ENCODE measurements around the gene EFNA5.

EFNA5 gene

DNA sequence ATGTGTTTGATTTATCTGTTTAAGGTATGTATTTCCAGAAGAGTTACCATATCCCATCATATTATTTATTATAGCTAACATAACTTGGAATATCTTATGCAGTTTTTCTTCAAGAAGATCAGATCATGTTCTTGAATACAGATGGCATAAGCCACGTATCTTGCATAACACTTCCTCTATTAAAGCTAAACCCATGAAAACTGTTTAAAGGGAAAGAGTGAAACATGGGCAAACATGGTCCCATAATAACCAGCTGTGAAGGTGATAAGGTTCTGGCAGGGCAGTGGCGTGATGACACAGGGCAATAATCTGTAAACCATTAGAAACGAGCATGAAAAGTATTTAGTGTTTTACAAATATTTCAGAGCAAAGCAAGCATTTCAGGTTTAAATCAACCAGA, 34.2 kb downstream of the EFNA5 start:
- no peak for DNase-seq

DNA sequence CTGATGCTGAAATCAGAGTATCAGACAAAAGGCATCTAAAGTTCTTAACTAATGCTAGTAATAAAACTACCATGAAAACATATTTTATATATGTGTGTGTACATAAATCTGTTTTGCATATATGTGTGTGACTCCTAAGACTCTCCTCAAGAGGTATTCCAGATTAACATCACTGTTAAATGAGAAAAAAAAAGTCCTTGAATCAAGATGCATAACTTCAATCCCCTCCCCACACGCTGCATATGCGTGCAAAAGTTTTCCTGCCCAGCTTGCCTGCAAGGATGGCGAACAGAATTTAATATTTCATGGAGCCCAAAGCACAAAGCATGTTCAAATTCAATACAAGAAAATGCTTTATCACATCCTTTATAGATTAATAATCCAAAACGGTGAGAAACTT, 34.7 kb downstream of the EFNA5 start:
- DNase-seq: no peak

DNA sequence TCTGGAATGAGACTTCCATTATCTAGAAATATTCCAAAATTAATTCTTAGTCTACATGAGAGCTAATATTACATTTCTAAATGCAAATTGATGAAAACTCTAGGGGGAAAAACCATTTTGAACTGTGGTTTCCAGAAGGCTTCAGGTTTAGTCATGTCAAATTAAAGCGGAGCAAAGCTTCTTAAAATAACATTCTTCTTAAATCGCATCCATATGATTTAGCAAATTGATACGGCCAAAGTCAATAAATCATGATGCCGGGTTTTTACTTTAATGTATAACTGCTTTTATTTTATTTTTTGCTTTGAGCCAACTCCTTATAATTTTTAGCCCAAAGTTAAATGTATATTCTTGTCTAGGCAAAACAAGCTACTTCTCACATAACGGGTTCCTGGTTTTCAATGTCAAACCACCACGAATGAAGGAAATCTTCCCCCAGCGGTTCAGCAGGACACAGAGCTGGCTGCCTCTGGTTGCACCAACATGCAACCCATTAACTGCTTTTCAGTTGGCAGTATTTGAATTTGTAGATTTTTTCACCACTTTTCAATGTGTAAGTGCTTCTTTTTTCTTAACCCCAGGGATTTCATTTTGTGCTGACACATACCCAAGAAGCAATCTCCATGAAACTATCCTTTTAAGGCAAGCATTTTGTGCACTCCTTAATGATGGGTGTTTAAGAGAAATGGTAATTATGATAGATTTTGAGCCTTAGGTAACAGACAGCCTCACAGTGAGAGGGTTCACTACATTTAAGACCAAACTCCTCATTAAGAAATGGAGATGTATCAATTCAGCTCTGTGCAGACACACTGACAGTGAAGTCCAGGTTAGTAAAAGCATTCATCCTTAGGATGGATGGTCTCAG, 35.5 kb downstream of the EFNA5 start:
- DNase-seq: no peak

DNA sequence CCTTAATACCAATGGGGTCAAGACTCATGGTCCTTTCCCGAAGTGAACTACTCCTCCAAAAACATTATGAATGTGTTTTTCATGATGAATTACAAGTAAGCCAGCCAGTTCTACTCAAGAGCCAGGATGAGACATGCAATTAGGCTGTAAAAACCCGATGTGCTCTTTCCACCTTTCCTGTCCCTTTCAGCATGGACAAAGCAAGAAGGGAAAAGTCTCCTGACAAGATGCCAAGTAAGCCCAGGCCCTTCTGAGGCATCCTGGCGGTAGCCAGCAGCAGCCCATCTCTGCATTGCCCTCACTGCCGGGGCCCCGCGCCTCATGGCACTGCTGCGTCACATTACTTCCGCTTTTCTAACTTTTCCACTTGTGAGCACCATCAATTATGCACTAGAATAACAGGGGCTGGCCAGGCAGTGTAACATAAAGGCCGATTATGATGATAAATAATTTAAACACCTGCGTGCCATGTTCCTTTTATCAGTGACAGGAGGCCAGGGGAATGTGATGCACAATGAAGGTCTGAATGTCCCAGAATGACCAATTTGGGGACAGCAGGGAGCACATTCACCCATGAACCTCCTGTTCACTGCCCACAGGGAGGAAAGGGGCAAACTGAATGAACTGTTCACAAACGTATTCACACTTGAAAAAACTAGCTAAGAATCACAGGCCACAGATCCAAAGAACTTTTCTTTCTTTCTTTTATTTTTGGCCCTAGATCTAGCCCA, 37.4 kb downstream of the EFNA5 start:
- DNase-seq: no peak

DNA sequence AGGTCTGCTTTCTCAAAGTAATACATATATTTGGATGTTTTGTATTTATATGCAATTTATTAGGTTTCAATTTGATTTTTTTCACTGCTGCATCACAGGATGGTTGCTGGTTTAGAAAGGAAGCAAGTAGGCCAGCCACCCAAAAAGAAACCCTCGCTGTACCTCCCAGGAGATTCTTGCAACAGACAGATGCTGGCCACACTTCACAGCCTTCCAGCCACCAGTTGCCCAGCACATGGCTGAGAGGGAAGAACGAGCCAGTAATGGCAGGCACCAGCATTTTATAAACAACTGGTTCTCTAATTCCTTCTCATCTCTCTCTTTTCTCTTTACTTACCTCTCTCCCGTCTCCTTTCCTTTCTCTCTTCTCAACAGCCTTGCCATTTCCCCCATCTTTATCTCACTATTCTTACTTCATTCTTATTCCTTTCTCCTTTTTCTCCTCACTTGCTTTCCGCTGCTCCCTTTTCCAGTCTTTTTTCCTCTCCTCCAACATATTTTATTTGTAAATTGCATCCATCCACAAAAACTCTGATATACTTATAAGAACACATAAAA, 38.9 kb downstream of the EFNA5 start:
- no peak for DNase-seq

DNA sequence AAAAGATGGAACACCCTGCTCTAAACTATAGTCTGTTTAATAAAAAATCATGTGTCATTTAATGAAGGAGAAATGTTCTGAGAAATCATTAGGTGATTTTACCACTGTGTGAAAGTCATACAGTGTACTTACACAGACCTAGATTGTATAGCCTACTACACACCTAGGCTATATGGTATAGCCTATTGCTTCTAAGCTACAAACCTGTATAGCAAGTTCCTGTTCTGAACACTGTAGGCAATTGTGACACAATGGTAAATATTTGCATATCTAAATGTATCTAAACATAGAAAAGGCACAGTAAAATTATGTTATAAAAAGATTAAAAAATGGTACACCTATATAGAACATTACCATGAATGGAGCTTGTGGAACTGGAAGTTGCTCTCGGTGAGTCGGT, 40.6 kb downstream of the EFNA5 start:
- DNase-seq: no peak

DNA sequence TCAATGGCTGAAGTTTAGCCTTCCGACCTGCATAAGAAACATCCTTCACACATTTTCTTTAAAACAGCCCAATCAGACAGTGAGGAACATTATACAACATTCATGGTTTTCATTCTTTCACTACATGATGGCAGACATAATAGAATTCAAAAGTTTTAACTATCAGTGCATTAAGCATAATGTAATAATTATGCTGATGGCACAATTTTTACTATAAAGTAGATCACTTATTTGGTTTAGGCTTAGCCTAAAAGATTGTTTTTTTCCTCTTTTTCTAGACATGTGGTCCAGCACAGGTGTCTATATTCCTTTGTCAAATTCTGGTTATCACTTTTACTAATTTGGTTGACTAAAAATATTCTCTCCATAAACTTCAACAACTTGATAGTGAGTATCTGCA, 46.5 kb downstream of the EFNA5 start:
- no peak for DNase-seq

DNA sequence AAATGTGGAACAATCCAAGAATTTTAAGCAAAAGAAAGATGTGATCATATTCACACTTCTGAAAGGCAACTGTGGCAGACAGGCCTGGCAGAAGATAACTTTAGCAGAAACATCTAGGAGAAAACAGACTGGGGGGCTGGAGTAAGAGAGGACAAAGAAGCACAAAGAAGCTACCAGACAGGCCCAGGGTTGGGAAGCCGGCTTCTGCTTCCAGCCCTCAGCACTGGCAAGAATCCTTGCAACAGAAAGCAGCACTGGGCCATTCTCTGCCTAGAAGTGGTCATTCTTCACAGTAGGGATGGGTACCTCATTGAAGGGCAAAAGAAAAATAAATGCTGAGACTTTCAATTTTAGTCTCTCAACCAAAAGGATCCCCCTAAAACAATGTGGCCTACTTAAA, 49.6 kb downstream of the EFNA5 start:
- DNase-seq: no peak

DNA sequence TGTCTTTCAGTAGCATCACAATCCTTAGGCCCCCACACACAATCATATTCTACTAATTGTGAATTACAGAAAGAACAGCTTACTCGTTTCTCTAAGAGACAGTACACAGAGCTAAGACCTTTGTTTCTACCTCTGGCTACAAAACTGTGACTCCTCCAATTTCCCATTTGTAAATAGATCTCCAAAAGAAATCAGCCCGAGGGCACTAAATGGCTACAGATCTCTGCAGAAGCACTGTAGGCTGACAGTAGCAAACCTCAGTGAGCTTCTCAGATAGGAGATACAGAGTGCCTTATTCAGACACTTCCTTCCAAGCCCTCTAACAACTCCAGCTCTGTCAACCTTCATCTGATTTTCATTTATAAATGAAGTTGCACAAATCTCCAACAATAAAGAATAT, 51.0 kb downstream of the EFNA5 start:
- no peak for DNase-seq

DNA sequence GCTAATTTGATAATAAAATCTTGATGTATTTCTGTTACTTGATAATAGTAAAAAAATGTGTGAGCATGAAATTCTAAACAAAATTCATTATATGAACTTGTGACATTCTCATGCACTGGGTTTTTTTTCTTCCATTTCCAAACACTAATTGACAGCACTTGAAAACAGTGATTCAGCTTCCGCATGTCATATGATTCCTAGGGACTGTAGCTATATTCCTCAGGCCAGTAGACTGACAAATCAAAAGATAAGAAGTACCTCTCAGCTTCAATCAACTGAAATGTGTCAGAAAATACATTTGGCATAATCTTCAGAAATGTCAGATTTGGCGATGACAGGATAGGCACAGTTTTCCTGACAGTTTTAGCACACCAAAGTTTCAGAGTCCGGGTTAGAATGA, 52.5 kb downstream of the EFNA5 start:
- DNase-seq: no peak

DNA sequence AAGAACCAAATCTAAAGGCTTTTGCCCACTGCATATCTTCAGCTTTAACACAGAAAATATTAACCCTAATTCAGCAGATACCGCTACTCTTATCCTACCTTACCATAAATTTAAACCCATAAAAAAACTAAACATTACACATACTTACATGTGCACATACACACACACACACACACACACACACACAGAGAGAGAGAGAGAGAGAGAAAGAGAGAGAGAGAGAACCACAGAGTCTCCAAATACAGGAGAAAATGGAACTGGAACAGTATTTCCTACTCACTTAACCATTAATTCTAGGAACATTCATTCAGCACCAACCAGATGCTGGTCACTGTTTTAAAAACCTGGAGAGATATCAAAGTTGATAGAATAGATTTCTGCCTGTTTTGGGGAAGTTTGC, 53.7 kb downstream of the EFNA5 start:
- no peak for DNase-seq

DNA sequence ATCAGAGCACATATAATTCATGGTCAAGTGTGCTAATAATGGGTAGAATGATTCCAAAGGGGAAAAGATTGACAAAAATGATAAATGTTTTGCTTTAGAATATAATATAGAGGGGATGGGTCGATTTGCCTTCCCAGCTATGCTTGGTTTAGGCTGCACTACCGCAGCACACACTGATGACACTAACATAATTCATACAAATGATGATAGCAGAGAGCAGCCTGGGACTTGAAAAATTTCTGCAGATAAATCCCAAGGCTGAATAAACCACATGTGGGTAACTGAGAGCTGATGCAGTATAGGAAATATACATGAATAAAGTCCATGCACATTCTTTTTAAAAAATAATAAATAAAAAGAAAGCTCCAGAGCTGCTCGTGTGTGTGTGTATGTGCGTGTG, 54.5 kb downstream of the EFNA5 start:
- DNase-seq: no peak

DNA sequence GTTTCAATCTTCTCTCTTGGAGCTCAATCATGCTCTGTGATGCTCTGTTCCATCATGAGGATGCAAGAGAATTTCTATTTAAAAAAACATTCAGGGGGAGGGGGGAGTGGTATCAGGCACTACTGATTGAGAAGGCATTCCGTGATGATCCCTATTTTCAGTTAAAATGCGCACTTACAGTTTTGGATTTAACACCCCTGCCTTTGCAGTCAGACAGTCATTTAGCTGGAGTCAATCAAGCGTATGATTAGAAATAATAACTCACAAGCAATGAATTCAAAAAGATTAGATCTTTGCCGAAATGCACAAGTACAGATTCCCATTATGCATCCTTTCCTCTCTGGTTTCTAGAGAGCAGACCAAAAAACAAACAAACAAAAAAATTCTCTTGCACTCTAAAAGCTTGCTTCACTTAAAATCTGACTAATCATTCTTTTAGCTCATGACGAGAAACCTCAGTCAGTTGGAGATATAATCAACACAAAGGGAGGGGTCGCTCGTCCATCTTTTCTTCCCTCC, 55.4 kb downstream of the EFNA5 start:
- DNase-seq: no peak

DNA sequence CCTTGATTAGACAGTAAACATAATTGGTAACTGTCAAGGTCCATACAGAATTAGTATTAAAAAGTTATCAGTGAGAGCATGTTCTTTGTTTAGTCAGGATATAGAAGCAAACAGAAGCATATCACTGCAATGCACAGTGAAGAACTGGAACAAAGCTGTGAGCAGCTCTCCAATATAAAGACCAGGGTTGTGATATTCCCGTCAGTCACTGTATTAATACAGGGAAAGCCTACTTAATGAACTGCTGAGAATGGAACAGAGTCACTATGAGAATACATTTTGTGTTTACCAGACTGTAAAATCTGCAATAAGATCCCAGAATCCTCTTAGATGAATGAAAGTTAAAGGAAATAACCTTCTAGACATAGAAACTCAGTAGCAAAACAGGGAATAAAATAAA, 58.2 kb downstream of the EFNA5 start:
- DNase-seq: no peak

DNA sequence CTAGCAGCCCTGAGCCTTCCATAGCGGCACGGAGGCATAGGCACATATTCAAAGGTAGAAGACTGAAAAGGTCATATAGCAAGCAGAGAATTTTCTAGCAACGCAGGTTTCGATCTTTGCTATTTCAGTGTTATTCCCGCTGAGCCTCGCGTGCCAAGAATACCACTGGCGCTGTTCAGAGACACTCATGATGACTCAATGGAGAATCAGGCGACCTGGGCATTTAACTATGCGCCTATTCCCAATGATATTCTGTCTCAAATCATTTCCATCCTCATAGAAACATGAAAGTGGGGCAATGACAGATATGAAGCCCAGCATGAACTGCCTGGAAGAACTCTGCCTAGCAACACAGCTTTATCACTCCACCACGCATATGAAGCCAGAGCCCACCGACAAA, 59.9 kb downstream of the EFNA5 start:
- DNase-seq: no peak

DNA sequence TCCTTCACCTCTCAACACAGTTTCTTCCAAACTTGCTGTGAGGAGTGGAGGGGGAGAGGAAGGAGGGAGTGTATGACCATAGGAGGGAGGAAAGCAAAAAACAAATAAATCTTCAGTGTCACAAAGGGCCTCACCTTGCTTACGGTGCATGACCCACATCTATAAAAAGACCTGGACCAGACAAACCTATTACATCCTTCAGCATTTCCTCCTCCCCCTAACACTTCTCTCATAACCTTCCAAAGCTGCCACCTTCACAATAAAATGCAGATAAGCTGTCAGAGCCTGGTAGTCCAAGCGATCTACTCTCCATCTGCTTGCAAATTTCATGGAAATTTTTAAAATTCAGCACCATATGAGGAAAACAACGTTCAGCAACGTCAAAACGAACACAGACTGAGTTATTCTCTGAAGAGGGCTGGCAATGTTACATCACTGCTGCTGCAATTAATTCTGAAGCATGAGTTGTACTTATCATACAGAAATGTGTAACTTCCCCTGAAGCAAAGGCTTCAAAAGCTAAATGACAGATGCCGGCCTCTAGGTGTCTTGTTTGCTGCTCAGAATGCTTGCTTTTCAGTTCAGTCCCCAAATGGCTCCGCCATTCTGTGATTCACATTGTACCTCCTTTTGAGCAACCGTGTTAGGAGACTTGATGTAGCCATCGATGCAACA, 62.9 kb downstream of the EFNA5 start:
- no peak for DNase-seq

DNA sequence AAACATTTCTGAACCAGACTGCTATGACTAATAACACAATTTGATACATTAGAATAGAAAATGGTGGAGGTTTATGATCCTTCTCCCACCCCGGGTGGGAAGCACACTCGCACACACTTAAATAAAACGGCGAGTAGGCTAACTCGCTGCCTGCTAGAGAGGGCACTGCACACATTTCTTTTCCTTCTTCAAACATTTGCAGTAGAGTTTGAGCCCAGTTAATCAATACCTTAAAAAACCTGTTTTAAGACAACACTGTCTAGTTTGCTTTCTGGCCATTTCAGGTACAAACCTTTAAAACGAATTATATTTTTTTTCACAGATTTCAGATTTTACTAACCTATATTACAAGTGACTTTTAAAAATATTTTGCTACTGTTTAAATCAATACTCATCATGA, 63.5 kb downstream of the EFNA5 start:
- no peak for DNase-seq

DNA sequence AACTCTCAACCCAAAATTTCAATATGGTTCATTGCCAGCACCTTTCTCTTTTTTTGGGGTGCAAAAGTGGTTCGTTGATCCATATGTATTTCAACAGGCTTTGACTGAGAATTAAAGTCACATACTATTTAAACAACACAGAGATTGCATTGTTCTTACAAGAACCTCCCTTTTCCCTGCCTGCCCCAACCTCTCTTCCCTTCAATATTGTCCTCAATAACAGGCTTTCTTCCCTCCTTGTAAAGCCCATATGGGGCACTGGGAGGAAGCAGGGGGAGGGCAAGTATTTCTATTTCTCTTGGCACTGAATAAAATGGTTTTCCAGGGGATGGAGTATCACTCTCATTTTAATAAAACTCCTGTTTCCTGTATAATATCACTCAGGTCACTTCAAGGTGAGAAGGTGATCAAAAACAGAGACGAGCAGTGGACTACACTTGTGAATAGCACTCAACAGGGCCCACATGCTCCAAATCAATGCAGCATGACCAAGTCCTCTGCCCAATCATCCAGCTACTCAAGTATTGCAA, 65.1 kb downstream of the EFNA5 start:
- no peak for DNase-seq

DNA sequence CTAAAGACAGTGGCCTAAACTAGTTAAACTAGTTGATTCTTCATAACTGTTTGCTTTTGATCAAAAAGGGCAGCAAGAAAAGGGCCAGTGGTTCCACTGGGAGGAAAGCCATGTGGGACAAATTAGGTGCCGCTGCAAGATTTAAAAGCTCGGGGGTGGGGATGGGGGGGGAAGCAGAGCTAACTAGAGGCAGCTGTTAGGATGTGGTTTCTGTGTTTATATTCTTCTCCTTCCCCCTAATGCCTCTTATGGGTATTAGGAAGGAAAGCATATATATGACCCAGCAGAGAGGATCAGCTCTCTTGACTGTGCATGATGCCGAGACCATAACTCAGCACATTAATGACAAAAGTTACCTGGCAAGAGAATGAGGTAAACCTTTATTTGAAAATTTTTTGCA, 65.7 kb downstream of the EFNA5 start:
- no peak for DNase-seq

DNA sequence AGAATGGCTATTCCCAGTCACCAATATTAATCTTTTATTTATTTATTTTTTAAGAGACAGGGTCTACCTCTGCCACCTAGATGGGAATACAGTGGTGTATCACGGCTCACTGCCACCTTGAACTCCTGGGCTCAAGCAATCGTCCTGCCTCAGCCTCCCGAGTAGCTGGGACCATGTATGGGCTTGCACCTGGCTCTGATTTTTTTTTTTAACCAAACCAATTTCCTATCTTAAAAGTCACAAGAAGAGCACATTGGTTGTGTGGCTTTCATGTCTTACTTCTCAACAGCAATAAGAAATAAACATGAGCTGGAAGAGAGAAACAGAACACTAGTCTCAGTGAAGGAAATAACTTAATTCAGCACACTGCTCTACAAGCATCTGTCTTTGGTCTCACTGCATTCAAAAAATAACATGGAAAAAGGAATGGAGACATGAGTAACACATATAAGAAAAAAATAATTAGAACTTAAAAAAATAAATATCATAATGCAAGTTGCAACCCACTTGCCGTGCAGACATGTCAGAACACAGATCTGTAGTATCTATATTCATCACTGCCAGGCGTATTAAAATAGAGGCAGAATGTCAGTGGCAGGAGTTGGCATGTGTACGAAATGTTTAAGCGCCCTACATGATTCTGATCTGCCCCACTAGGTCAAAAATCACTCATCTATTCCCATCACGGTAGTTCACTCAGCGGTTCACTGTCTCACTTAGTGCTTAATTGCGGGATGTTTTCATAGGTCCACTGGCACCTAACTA, 66.4 kb downstream of the EFNA5 start:
- no peak for DNase-seq

DNA sequence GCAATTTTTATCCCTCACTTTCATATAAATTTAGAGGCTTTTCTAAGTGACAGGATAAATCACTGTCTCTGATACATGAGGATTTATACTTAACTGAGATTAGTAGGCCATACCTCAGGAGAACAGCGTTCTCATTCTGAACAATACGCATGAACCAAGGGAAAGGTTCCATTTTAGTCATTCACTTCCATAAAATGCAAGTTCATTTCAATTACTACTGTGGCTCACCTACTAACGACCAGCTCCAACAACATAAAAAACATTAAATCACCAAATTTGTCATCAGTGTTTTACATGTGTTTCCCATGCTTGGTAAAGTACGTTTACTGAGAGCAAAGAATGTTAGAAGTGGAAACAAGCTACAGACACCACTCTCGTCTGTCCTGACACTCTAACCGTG, 67.4 kb downstream of the EFNA5 start:
- DNase-seq: no peak

DNA sequence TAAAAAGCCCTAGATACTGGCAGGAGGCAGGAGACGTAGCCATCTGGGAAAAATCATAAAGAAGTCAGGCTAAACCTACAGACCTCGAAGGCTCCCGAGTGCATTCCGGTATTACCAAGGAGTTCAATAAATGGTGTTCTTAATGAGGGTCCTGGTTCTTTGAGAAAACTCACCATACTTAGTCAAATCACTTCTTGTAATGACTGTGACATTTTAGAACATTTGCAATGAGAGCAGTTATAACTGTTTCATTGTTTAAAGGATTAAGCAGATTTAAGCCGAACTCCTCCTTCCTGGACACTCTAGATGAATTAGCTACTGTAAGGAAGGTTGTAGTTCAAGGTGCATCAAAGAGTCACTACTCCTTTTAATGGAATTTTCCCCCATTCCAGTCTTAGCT, 67.8 kb downstream of the EFNA5 start:
- no peak for DNase-seq

Data from SW 1271 (cell line).